Measurements from ENCODE around the gene SOST. TPM values are rescaled to one million over a fixed set of nuclear protein-coding genes. Genes with fewer than 3 reads are reported as not detected.

Gene SOST
- total and polyA plus RNA-seq, 2 donors (not counting 3 experiments of a cell fraction or from before 2014, with no cell fraction given) = not detected

- intact Hi-C loops (cut with micrococcal nuclease) (no loop called here), dilution Hi-C loops (cut with MboI; ENCODE audit: extremely low pct_ligation_motif_present, low sequenced_read_pairs) (no loop called here)
- Histone ChIP-seq H3K9me3 (replicated peaks; ENCODE audit: control insufficient read depth, insufficient read depth, low read length) (no peaks in the 10 kb centered on the region), H3K4me3 (replicated peaks in 1 of 3; ENCODE audit: insufficient read depth in 1 of 3, low read depth in 1 of 3, low read length in 3 of 3) (no peak overlapping the region), H3K4me2 (ENCODE audit: insufficient read depth, low read length) (no peak overlapping the region), H4K20me1 (replicated peaks; ENCODE audit: control insufficient read depth, extremely low read depth, insufficient read depth, low read length) (no peaks in the 10 kb centered on the region), H3K27ac (ENCODE audit: insufficient read depth, low read depth, low read length) (no peak overlapping the region), H3K4me1 (ENCODE audit: control insufficient read depth, extremely low read depth, insufficient read depth, low read length) (peaks cover 16% of the 10 kb centered on the region), H3K9me1 (replicated peaks; ENCODE audit: control insufficient read depth, extremely low read depth, insufficient read depth, low read length) (no peaks in the 10 kb centered on the region), H3K9ac (replicated peaks; ENCODE audit: extremely low read depth, insufficient read depth, low read length) (no peak overlapping the region), H2AFZ (ENCODE audit: low read depth, low read length) (no peak overlapping the region), H3K27me3 (ENCODE audit: control insufficient read depth in 2 of 2, insufficient read depth in 2 of 2, low read length in 2 of 2) (no peaks in the 10 kb centered on the region), H3K36me3 (ENCODE audit: control insufficient read depth in 2 of 2, extremely low read depth in 1 of 2, insufficient read depth in 2 of 2, low read length in 2 of 2) (no peaks in the 10 kb centered on the region), H3K79me2 (ENCODE audit: control insufficient read depth, insufficient read depth, low read length) (no peaks in the 10 kb centered on the region)
- ChIA-PET CTCF (no interaction called here), POLR2A (no interaction called here)
- no peak for DNase-seq (ENCODE audit: low read depth, low spot score)
- no TSS peak for BruUV-seq (replicated peaks)
- FAIRE-seq = no peak
- TF ChIP-seq MAX (IDR thresholded peaks at IDR 0.05; ENCODE audit: insufficient read depth, insufficient read length) (no peak), MYC (IDR thresholded peaks at IDR 0.05; ENCODE audit: low read depth, low read length) (no peak), EZH2 (IDR thresholded peaks at IDR 0.05; ENCODE audit: borderline replicate concordance, low read depth, low read length, severe bottlenecking) (no peak), POLR2AphosphoS5 (IDR thresholded peaks at IDR 0.05; ENCODE audit: insufficient read depth, low read depth, low read length) (no peak), JUN (IDR thresholded peaks at IDR 0.05; ENCODE audit: borderline replicate concordance, insufficient read depth, insufficient read length, low read depth) (no peak), GATA2 (IDR thresholded peaks at IDR 0.05; ENCODE audit: insufficient read depth, insufficient read length, low read depth, low read length) (no peak), POLR2A (IDR thresholded peaks at IDR 0.05; ENCODE audit: low read depth, low read length) (no peak), CTCF (IDR thresholded peaks at IDR 0.05; ENCODE audit: extremely low read depth in 1 of 2, insufficient read depth in 1 of 2, low read depth in 1 of 2, low read length in 2 of 2) (no peak), FOS (IDR thresholded peaks at IDR 0.05; ENCODE audit: borderline replicate concordance, insufficient read depth, low read length) (no peak)
These were observed 46.2 kb downstream of the SOST start for GRCh38 chr17:43712397-43712796.
